ENCODE results near the gene SPAG8. TPM values are rescaled to one million over a fixed set of nuclear protein-coding genes. Genes with fewer than 3 reads are reported as not detected.

SPAG8 gene
- total RNA-seq, 8 experiments from 2014 or later = 0.31 to 21.9 (median 2.4) TPM

GRCh38 chr9:35795695-35796094 is 16.4 kb downstream of the SPAG8 start:
- in situ Hi-C loops (cut with MboI; ENCODE audit: low pct_unique_long_range_greater_than_20kb in 2 of 9, low sequenced_read_pairs in 9 of 9, unreplicated experiment in 9 of 9) = loop anchor here in 5 of 9 experiments (25.0 kb wide), 2 partner anchors 92 to 217 kb away; no protein-coding TSS in a partner anchor
- ATAC-seq (replicated peaks in 6 of 8) = peak in 1 of 8 experiments; percentile 2

DNA sequence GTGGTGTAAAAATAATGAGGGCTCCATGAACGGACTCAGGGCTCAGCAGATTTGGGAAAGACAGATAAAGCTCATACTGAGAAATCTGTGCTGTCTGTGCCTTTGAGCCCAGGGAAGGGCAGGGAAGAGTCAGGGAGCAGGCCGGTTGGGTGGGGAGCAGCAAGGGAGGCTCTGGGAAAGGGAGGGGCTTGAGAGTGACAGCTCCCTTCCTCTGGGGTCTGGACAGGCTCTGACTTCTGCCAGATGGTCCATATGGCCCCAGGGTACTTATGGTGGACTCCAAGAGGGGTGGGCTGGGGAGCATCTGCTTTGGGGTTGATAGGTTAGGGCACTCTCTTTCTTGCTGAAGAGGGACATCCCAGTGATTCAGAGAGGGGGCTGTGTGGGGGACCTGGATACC is 18.6 kb downstream of the SPAG8 start:
- ATAC-seq (replicated peaks in 6 of 8) = peak in 1 of 8 experiments; percentile 8
- no peak overlapping the region for H3K4me3 ChIP-seq
- WGBS, 10 experiments = 0 to 100% (median 86%) methylated on average over 1 to 2 of the region's 2 CpGs; no CpG with 5 or more reads in 6 of the 10 experiments
- no peak overlapping the region for H3K27ac ChIP-seq
- H3K4me1 ChIP-seq (replicated peaks in 1 of 2) = peaks cover 21 to 39% of the 10 kb centered on the region in 2 donors
- in situ Hi-C loops (cut with MboI; ENCODE audit: low pct_unique_long_range_greater_than_20kb in 2 of 9, low sequenced_read_pairs in 9 of 9, unreplicated experiment in 9 of 9) = loop anchor here in 5 of 9 experiments (25.0 kb wide), 2 partner anchors 94 to 219 kb away; no protein-coding TSS in a partner anchor

More at GRCh38 chr9:35795695-35796094, 16.4 kb downstream of the SPAG8 start:
- Histone ChIP-seq H3K4me1 (replicated peaks in 1 of 2) (peaks cover 15 to 25% of the 10 kb centered on the region in 2 donors), H3K27ac (no peak overlapping the region), H3K4me3 (no peak overlapping the region)

- in situ Hi-C loops (cut with MboI; ENCODE audit: low pct_unique_long_range_greater_than_20kb in 2 of 9, low sequenced_read_pairs in 9 of 9, unreplicated experiment in 9 of 9) = loop anchor here in 5 of 9 experiments (25.0 kb wide), 2 partner anchors 94 to 219 kb away; no protein-coding TSS in a partner anchor
- ATAC-seq (replicated peaks in 6 of 8) = no peak
- peaks cover 21 to 39% of the 10 kb centered on the region in 2 donors for H3K4me1 ChIP-seq (replicated peaks in 1 of 2)
- 63 to 100% methylated on average over 1 to 4 of the region's 14 CpGs; no CpG with 5 or more reads in 8 of the 10 experiments for WGBS, 10 experiments
- H3K27ac ChIP-seq = no peak overlapping the region
- H3K4me3 ChIP-seq = no peak overlapping the region
These were observed 19.2 kb downstream of the SPAG8 start for GRCh38 chr9:35792826-35793225.

DNA sequence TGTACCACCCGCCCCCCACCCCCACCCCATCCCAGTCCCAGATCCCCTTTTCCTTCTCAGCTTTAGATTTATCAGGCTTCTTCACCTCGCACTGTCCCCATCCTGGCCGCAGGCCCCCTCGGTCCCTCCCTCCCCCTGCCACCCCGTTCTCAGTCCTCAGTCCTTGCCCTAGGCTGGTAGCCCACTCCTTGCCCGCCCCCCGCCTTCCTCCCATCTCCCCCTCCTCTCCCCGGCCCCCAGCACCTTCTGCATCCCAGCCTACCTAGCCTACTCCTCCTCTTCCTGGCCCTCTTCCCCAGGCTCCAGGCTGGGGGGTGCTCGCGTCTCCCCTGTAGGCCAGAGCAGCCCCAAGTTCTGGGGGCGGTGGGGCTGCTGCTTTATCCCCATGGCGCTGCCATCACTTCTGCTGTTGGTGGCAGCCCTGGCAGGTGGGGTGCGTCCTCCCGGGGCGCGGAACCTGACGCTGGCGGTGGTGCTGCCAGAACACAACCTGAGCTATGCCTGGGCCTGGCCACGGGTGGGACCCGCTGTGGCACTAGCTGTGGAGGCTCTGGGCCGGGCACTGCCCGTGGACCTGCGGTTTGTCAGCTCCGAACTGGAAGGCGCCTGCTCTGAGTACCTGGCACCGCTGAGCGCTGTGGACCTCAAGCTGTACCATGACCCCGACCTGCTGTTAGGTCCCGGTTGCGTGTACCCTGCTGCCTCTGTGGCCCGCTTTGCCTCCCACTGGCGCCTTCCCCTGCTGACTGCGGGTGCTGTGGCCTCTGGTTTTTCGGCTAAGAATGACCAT is 19.8 kb downstream of the SPAG8 start:
- 88 to 100% methylated on average over 1 to 5 of the region's 34 CpGs; no CpG with 5 or more reads in 8 of the 10 experiments for WGBS, 10 experiments
- in situ Hi-C loops (cut with MboI; ENCODE audit: low pct_unique_long_range_greater_than_20kb in 2 of 9, low sequenced_read_pairs in 9 of 9, unreplicated experiment in 9 of 9) = loop anchor here in 5 of 9 experiments (25.0 kb wide), 2 partner anchors 95 to 220 kb away; no protein-coding TSS in a partner anchor
- ATAC-seq (replicated peaks in 6 of 8) = no peak
- H3K27ac ChIP-seq = peak overlapping the region; percentile 45 to 73
- H3K4me3 ChIP-seq = peak overlapping the region; percentile 31 to 39 (median 36)
- peaks cover 21 to 39% of the 10 kb centered on the region in 2 donors for H3K4me1 ChIP-seq (replicated peaks in 1 of 2)

DNA sequence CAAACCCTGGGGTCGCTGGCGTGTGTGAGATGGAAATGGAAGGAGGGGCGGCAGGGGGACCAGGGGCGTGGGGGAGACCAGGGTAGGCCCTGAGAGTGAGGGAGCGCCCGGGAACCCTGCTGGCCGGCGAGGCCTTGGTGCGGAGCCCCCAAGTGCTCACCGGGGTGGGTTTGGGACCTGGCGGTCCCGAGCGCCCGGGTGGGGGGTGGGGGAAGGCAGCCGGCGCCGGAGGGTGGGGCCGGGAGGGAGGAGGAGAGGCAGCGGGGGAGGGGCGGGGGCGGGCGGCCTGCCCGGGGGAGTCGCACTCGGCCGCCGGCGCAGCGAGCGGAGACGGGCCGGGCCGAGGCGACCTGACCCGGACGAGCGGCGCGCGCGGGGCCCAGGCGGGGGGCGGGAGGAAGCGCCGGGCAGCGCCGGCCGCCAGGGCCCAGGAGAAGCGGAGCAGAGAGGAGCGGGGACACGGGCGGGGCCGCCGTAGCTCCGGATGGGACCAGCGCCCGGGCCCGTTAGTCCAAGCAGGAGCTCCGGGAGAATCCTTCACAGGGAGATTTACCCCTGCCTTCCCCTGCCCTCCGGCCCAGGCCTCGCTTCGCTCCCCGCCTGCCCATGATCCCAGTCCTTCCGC is 20.7 kb downstream of the SPAG8 start, which contains the start of gene NPR2:
Gene NPR2, plus strand, starts transcription at position 295 of the 625 bp plus-strand sequence. CDS start 818 bp downstream, outside the sequence.
- Histone ChIP-seq H3K4me3 (peak within 1 kb of the TSS; percentile 31 to 39 (median 36)), H3K27ac (peak within 1 kb of the TSS; percentile 73 to 84), H3K4me1 (replicated peaks in 1 of 2) (peaks cover 21 to 39% of the 10 kb centered on the region in 2 donors)
- in situ Hi-C loops (cut with MboI; ENCODE audit: low pct_unique_long_range_greater_than_20kb in 2 of 9, low sequenced_read_pairs in 9 of 9, unreplicated experiment in 9 of 9) = loop anchor here in 5 of 9 experiments (25.0 kb wide), 2 partner anchors 96 to 221 kb away; no protein-coding TSS in a partner anchor
- WGBS, 10 experiments = no CpG with 5 or more reads among the region's 64 CpGs
- ATAC-seq (replicated peaks in 6 of 8) = peak; percentile 57 to 75 (median 68)

GRCh38 chr9:35790385-35791296 is 21.4 kb downstream of the SPAG8 start:
- peak; percentile 71 to 90 (median 86) for ATAC-seq (replicated peaks in 6 of 8)
- Histone ChIP-seq H3K27ac (peak overlapping the region; percentile 13 to 84), H3K4me1 (replicated peaks in 1 of 2) (peaks cover 21 to 39% of the 10 kb centered on the region in 2 donors), H3K4me3 (peak overlapping the region; percentile 31 to 39 (median 36))
- in situ Hi-C loops (cut with MboI; ENCODE audit: low pct_unique_long_range_greater_than_20kb in 2 of 9, low sequenced_read_pairs in 9 of 9, unreplicated experiment in 9 of 9) = loop anchor here in 5 of 9 experiments (25.0 kb wide), 2 partner anchors 97 to 222 kb away; no protein-coding TSS in a partner anchor
- WGBS, 10 experiments = 1 to 64% (median 8%) methylated on average over 1 to 8 of the region's 37 CpGs; no CpG with 5 or more reads in 2 of the 10 experiments

DNA sequence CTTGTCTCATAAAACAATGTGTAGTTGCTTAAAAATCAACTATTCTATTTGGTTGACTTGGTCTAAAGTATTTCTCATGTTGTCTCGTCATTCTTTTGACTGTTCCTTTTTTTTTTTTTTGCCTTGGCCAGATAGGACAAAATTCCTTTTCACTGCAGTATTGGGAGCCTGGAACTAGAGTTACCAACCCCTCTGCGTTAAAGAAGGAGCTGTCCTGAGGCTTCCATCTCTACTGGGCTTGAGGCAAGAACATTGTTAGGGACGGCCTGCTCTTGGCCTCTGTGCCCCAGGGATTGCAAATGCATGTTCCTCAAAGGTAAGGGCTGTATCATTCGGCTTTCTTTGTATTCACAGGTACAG is 22.1 kb downstream of the SPAG8 start:
- WGBS, 10 experiments = 0 to 50% (median 25%) methylated on average over 1 to 4 of the region's 4 CpGs
- in situ Hi-C loops (cut with MboI; ENCODE audit: low pct_unique_long_range_greater_than_20kb in 2 of 9, low sequenced_read_pairs in 9 of 9, unreplicated experiment in 9 of 9) = loop anchor here in 5 of 9 experiments (25.0 kb wide), 2 partner anchors 97 to 222 kb away; no protein-coding TSS in a partner anchor
- no peak overlapping the region for H3K4me3 ChIP-seq
- peak overlapping the region in 1 of 2 donors; percentile 84 for H3K27ac ChIP-seq
- ATAC-seq (replicated peaks in 6 of 8) = peak in 6 of 8 experiments; percentile 1 to 7 (median 2)
- H3K4me1 ChIP-seq (replicated peaks in 1 of 2) = peaks cover 21 to 39% of the 10 kb centered on the region in 2 donors

GRCh38 chr9:35789541-35789940 is 22.5 kb downstream of the SPAG8 start:
- WGBS, 10 experiments = 25 to 95% (median 80%) methylated on average over 1 to 2 of the region's 2 CpGs; no CpG with 5 or more reads in 1 of the 10 experiments
- ATAC-seq (replicated peaks in 6 of 8) = no peak
- in situ Hi-C loops (cut with MboI; ENCODE audit: low pct_unique_long_range_greater_than_20kb in 2 of 9, low sequenced_read_pairs in 9 of 9, unreplicated experiment in 9 of 9) = loop anchor here in 5 of 9 experiments (10.0 to 25.0 kb wide), 3 partner anchors 95 to 223 kb away; no protein-coding TSS in a partner anchor
- no peak overlapping the region for H3K4me3 ChIP-seq
- no peak overlapping the region for H3K27ac ChIP-seq
- peaks cover 21 to 39% of the 10 kb centered on the region in 2 donors for H3K4me1 ChIP-seq (replicated peaks in 1 of 2)

DNA sequence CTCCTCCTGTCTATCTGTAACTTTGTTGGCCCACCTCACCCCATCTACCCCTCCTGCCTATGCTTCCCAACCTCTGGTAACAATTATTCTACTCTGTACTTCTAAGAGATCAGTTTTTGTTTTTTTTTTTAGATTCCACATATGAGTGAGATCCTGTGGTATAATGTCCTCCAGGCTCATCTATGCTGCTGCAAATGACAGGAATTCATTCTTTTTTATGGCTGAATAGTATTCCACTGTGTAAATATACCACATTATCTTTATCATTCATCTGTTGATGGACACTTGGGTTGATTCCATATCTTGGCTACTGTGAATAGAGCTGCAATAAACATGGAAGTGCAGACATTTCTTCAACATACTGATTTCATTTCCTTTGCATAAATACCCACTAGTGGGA is 28.6 kb downstream of the SPAG8 start:
- in situ Hi-C loops (cut with MboI; ENCODE audit: low pct_unique_long_range_greater_than_20kb in 2 of 9, low sequenced_read_pairs in 9 of 9, unreplicated experiment in 9 of 9) = loop anchor here in 5 of 9 experiments (10.0 to 25.0 kb wide), 3 partner anchors 101 to 229 kb away; no protein-coding TSS in a partner anchor

DNA sequence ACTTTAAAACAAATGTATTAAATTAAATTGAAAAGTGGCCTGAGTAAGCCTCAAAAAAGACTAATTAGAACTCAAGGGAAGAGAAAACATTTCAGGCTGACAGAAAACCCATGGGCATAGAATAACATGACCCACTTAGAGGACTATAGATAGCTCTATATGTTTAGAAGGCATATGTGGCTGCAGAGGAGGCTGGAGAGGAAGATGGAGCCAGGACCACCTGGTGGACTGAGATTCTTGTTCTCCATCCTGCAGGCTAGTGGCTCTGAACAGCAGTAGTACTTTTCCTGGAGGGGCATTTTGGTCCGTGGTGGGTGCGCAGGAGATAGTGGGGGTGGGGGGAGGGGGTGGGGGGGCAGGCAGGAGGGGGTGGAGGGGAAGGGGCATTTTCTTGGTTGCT is 31.0 kb downstream of the SPAG8 start:
- H3K4me3 ChIP-seq = no peak overlapping the region
- WGBS, 10 experiments = 60% methylated on average over 1 of the region's 2 CpGs; no CpG with 5 or more reads in 9 of the 10 experiments
- H3K27ac ChIP-seq = no peak overlapping the region
- ATAC-seq (replicated peaks in 6 of 8) = no peak
- no peaks in the 10 kb centered on the region for H3K4me1 ChIP-seq (replicated peaks in 1 of 2)
- in situ Hi-C loops (cut with MboI; ENCODE audit: low pct_unique_long_range_greater_than_20kb in 2 of 9, low sequenced_read_pairs in 9 of 9, unreplicated experiment in 9 of 9) = loop anchor here in 5 of 9 experiments (10.0 to 25.0 kb wide), 3 partner anchors 104 to 231 kb away; no protein-coding TSS in a partner anchor

More for the DNA sequence above, 28.6 kb downstream of the SPAG8 start:
- H3K4me1 ChIP-seq (replicated peaks in 1 of 2) = no peaks in the 10 kb centered on the region
- no peak overlapping the region for H3K27ac ChIP-seq
- ATAC-seq (replicated peaks in 6 of 8) = no peak
- no peak overlapping the region for H3K4me3 ChIP-seq

DNA sequence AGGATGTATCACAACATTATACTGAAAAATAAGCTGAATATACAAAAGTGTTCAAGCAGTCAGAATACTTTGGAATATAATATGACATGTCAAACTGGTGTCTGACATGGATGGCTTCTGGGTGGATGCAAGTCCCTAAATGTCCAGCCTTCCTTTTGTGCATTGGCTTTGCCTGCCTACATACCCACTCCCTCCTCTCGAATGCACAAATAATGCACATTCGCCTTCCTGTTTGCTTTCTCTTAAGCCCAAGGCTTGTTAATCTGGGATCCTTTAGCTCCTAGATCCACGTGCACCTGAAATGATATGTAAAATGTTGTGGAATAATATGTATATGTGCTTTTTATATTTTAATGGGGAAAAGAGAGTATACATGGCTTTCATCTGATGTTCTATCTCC is 33.6 kb downstream of the SPAG8 start:
- peak in 3 of 8 experiments; percentile 64 to 88 (median 71) for ATAC-seq (replicated peaks in 6 of 8)
- Histone ChIP-seq H3K4me3 (no peak overlapping the region), H3K4me1 (replicated peaks in 1 of 2) (no peaks in the 10 kb centered on the region), H3K27ac (no peak overlapping the region)
- in situ Hi-C loops (cut with MboI; ENCODE audit: low pct_unique_long_range_greater_than_20kb in 2 of 9, low sequenced_read_pairs in 9 of 9, unreplicated experiment in 9 of 9) = loop anchor here in 5 of 9 experiments (25.0 kb wide), 2 partner anchors 109 to 234 kb away; no protein-coding TSS in a partner anchor
- WGBS, 10 experiments = 0 to 100% (median 62%) methylated on average over 1 to 3 of the region's 3 CpGs
